BE2C (cell line): ENCODE data around the gene MCC.
A peak's percentile ranks its signal among the peaks of the same experiment; 100 is the strongest.

ENCODE experiments used
- DNase-seq: peaks from one replicate; pipeline ENCODE4 v3.0.0-alpha.2; 2020
- H3K27me3 ChIP-seq: fragments of 250-450 bp; sonication (Bioruptor Pico); 2 replicates; pipeline ENCODE4 v1.5.1; 2020; ENCODE audit warnings: mild to moderate bottlenecking
- H3K36me3 ChIP-seq: fragments of 250-450 bp; sonication (Bioruptor Pico); 2 replicates; pipeline ENCODE4 v1.5.1; 2020; ENCODE audit warnings: mild to moderate bottlenecking
- H3K4me1 ChIP-seq: fragments of 250-450 bp; sonication (Bioruptor Pico); 2 replicates; pipeline ENCODE4 v1.5.1; 2020
- H3K4me3 ChIP-seq: 2 replicates; pipeline ENCODE4 v1.5.1; 2011; ENCODE audit warnings: low read depth, low read length
- H3K9me3 ChIP-seq: fragments of 250-450 bp; sonication (Bioruptor Pico); 2 replicates; pipeline ENCODE4 v1.5.1; 2020
- TF ChIP-seq, protein P1 (sequence below): IDR thresholded peaks from 2 replicates; pipeline ENCODE4 v1.5.1; 2012; ENCODE audit warnings: mild to moderate bottlenecking, low read depth, low read length

Gene MCC

DNA sequence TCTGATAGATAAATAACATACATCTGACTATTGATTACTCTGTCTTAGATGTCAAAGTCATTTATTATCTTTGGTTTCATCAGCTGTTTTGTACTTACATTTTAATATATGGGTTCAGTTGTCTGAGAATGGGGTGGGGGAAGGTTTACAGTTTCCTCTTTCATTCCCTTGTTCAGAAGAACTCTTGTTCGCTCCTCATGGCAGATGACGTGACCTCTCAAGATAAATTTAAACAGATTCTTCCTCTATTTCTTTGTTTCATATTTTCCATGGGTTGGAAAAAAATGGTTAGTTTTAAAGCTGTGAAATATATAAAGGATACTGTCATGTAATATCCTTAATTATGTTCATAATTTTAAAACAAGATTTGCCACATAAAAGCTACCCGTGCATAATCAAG, 114.8 kb downstream of the MCC start:
- Histone ChIP-seq H3K4me1 (peaks cover 34% of the 10 kb centered on the region), H3K9me3 (no peaks in the 10 kb centered on the region), H3K4me3 (no peak overlapping the region), H3K27me3 (no peaks in the 10 kb centered on the region), H3K36me3 (no peaks in the 10 kb centered on the region)
- no peak for DNase-seq
- TF ChIP-seq, protein P1, sequence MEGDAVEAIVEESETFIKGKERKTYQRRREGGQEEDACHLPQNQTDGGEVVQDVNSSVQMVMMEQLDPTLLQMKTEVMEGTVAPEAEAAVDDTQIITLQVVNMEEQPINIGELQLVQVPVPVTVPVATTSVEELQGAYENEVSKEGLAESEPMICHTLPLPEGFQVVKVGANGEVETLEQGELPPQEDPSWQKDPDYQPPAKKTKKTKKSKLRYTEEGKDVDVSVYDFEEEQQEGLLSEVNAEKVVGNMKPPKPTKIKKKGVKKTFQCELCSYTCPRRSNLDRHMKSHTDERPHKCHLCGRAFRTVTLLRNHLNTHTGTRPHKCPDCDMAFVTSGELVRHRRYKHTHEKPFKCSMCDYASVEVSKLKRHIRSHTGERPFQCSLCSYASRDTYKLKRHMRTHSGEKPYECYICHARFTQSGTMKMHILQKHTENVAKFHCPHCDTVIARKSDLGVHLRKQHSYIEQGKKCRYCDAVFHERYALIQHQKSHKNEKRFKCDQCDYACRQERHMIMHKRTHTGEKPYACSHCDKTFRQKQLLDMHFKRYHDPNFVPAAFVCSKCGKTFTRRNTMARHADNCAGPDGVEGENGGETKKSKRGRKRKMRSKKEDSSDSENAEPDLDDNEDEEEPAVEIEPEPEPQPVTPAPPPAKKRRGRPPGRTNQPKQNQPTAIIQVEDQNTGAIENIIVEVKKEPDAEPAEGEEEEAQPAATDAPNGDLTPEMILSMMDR, result no peak

DNA sequence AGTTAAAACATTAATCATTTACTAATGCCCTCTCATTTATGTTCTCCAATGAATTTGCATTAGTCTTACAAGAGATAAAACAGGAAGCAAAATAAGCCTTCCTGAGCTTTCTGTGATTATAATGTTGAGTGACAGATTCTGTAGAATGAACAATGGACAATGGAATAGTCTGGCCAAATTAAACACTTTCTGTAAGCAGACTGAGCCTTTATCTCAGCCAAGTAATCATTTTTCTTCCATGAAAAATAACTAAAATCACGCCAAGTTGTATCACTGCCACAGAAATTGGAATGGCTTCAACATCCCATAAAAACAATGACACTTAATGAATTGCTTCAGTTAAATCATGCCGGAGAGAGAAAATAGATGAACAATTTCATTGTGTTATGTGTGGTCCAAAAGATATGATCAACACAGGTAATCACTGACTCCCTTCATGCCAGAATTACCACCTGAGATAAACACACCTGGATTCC, 116.5 kb downstream of the MCC start:
- Histone ChIP-seq H3K4me1 (peaks cover 43% of the 10 kb centered on the region), H3K36me3 (no peaks in the 10 kb centered on the region), H3K9me3 (no peaks in the 10 kb centered on the region), H3K27me3 (no peaks in the 10 kb centered on the region), H3K4me3 (no peak overlapping the region)
- DNase-seq, result no peak
- TF ChIP-seq, protein P1, result no peak

DNA sequence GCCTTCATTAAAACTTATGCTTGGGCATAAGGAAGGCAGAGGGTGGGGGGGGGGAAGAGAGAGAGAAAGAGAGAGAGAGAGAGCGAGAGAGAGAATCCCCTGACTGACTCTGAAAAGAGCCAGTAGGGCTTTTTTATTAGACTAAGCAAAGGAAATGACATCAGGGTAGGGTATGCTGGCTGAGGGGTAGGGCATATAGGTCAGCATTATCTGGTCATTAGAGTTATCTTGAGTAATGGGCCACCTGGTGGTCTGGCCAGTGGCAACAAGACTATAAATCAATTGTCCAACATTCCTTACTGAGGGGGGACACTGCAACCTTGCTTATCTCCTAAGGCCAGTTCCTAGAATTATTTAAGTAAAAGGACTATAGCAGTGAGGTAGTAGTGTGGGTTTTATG, 120.7 kb downstream of the MCC start:
- H3K4me3 ChIP-seq, result no peak overlapping the region
- no peaks in the 10 kb centered on the region for H3K27me3 ChIP-seq
- peaks cover 43% of the 10 kb centered on the region for H3K4me1 ChIP-seq
- TF ChIP-seq, protein P1, result peak; percentile 8; the same call in 1 of the 2 replicates
- H3K36me3 ChIP-seq, result no peaks in the 10 kb centered on the region
- peak; percentile 75 for DNase-seq
- H3K9me3 ChIP-seq, result no peaks in the 10 kb centered on the region

DNA sequence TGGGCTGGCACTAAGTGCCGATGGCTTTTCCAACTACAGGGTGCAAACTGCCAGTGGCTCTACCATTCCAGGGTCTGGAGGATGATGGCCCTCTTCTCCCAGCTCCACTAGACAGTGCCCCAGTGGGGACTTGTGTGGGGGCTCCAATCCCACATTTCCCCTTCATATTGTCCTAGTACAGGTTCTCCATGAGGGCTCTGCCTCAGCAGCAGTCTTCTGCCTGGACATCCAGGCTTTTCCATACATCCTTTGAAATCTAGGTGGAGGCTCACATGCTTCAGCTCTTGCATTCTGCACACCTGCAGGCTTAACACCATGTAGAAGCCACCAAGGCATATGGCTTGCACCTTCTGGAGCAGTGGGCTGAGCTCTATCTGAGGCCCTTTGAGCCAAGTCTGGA, 123.8 kb downstream of the MCC start:
- no peak overlapping the region for H3K4me3 ChIP-seq
- H3K4me1 ChIP-seq, result peaks cover 25% of the 10 kb centered on the region
- no peaks in the 10 kb centered on the region for H3K36me3 ChIP-seq
- H3K9me3 ChIP-seq, result no peaks in the 10 kb centered on the region
- DNase-seq, result no peak
- TF ChIP-seq, protein P1, result no peak
- no peaks in the 10 kb centered on the region for H3K27me3 ChIP-seq

DNA sequence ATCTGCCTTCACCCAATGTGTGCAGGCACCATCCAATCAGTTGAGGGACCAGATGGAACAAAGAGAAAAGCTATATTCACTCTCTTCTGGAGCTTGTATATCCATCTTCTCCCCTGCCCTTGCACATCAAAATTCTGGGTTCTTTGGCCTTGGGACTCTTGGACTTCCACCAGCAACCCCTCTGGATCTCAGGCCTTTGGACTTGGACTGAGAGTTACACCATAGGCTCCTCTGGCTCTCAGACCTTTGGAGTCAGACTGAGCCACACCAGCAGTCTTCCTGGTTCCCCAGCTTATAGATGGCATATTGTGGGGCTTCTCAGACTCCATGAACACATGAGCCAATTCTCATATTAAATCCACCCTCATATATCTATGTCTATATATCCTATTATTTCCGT, 126.6 kb downstream of the MCC start:
- Histone ChIP-seq H3K36me3 (no peaks in the 10 kb centered on the region), H3K4me3 (no peak overlapping the region), H3K4me1 (peaks cover 30% of the 10 kb centered on the region), H3K27me3 (no peaks in the 10 kb centered on the region), H3K9me3 (no peaks in the 10 kb centered on the region)
- no peak for DNase-seq
- TF ChIP-seq, protein P1, result no peak

DNA sequence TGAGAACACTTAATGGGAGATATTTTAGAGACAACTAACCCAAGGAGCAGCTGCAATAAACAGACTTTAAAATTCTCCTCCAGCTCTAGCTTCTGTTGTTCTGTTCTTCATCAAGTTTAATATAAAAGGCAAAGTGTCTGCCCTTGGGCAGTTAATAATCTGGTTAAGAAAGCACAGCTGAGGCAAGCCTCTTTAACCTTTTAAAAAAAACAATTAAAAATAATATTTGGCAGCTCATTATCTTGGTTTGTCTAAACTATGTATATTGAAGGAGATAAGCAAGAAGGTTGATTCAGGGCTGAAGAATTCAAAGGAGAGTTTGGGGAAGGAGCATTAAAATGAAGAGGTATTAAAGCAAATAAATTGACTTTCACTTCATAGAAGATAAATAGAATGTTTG, 128.8 kb downstream of the MCC start:
- Histone ChIP-seq H3K27me3 (no peaks in the 10 kb centered on the region), H3K4me3 (no peak overlapping the region), H3K9me3 (no peaks in the 10 kb centered on the region), H3K4me1 (peaks cover 30% of the 10 kb centered on the region), H3K36me3 (no peaks in the 10 kb centered on the region)
- TF ChIP-seq, protein P1, result no peak
- DNase-seq, result no peak
